ENCODE results near the gene ITGB1BP1.

The ITGB1BP1 gene

DNA sequence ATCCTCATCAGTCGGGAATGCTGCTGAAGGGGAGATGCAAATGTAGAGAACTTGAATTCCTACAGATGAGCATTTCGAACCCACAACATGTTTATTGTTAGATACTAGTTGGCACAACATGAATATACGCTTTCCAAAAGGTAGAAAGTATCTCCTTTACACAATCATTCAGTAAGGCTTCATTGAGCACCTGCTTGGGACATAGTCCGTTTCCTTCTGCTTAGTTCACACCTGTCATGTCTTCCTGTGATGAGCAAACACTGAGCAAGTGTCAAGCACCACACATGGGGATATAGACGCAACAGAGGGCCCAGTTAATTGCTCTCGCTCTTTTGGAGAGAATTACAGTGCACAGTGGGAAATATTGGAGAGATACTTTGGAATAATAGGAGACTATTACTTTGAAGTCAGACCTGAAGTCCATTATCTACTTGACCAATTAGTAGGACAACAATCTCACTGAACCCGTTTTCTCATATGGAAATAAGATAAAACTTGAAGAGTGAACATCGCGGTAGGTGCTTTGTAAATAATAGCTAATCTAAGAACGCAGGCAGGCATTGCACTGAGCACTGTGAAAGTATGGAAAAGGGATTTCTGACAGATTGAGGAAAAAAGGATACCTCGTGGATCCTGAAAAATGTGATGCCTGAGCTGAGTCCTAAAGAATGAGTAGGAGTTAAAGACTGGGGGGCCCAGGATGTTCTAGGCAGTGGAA, 1.3 kb upstream of the ITGB1BP1 start:
- Histone ChIP-seq H3K36me3 (ENCODE audit: control insufficient read depth, insufficient read depth, low read length) (peaks cover 14% of the 10 kb centered on the region), H3K9ac (ENCODE audit: low read length) (peak overlapping the region; percentile 93), H3K4me1 (ENCODE audit: control insufficient read depth, insufficient read depth, low read length) (peaks cover 20% of the 10 kb centered on the region), H3K27me3 (ENCODE audit: control insufficient read depth, insufficient read depth, low read length) (peaks cover 7% of the 10 kb centered on the region; the same call in 1 of the 2 replicates), H3K9me3 (ENCODE audit: control insufficient read depth, insufficient read depth, low read depth, low read length) (no peaks in the 10 kb centered on the region), H3K27ac (ENCODE audit: low read depth, low read length) (no peak overlapping the region), H3K4me3 (ENCODE audit: low read depth, low read length) (peak overlapping the region; percentile 98)

DNA sequence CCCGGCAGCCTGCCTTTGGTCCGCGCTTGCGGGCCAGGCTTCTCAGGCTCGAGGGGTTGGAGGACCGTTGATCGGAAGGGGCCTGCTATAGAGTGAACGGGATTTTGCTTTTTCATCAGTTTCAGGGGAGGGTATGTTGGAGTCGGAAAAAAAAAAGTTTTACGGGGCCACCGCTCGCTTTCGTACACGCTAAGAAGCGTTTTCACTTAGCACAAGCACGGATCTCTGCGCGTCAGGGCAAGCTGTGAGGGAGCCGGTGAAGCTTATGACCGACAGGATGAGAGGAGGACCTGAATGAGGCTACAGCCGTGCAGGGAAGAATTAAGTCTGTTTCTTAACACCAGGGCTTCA, 569 bp upstream of the ITGB1BP1 start:
- H3K4me1 ChIP-seq (ENCODE audit: control insufficient read depth, insufficient read depth, low read length), result peaks cover 20% of the 10 kb centered on the region
- peak overlapping the region; percentile 70 for H3K27ac ChIP-seq (ENCODE audit: low read depth, low read length)
- H3K4me3 ChIP-seq (ENCODE audit: low read depth, low read length), result peak overlapping the region; percentile 98
- H3K36me3 ChIP-seq (ENCODE audit: control insufficient read depth, insufficient read depth, low read length), result peaks cover 7% of the 10 kb centered on the region
- no peaks in the 10 kb centered on the region for H3K9me3 ChIP-seq (ENCODE audit: control insufficient read depth, insufficient read depth, low read depth, low read length)
- H3K27me3 ChIP-seq (ENCODE audit: control insufficient read depth, insufficient read depth, low read length), result peaks cover 7% of the 10 kb centered on the region; the same call in 1 of the 2 replicates
- peak overlapping the region; percentile 93 for H3K9ac ChIP-seq (ENCODE audit: low read length)

DNA sequence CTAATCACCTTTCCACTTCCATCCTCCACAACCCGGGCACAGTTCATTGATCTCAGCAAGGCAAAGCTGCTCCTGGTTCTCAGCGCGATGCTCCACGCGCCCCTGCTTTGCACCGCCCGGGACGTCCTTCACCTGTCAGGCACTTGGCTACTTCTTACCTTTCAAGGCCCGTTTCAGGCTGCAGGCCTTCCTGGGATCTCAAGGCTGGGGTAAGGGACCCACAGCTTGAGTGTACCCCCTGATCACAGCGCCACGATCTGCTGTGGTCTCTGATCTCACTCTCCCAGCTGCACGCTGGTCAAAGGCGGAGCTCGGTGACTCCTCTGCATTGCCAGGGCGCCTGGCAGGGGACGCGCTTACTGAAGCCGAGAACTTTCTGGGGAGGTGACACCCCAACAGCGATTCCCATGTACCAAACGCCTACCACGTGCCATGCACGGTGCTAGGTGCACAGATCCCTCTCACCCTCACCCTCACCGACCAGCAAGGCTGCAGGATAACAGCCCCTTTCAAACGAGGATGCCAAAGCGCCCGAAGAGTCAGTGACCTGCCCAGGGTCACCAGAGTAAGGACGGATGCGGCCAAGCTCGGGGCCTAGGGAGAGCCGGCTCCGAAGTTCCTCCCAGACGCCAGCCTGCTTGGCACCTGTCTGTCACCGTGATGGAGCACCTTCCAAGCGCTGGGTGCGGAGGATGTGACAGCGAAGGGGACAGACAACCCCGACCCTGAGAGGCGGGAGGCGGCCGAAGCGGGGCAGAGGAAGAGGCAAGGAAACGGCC, 818 bp downstream of the ITGB1BP1 start:
- Histone ChIP-seq H3K4me1 (ENCODE audit: control insufficient read depth, insufficient read depth, low read length) (peaks cover 20% of the 10 kb centered on the region), H3K4me3 (ENCODE audit: low read depth, low read length) (peak overlapping the region; percentile 98), H3K36me3 (ENCODE audit: control insufficient read depth, insufficient read depth, low read length) (peaks cover 2% of the 10 kb centered on the region; the same call in 1 of the 2 replicates), H3K9ac (ENCODE audit: low read length) (peak overlapping the region; percentile 62), H3K9me3 (ENCODE audit: control insufficient read depth, insufficient read depth, low read depth, low read length) (no peaks in the 10 kb centered on the region), H3K27me3 (ENCODE audit: control insufficient read depth, insufficient read depth, low read length) (peaks cover 7% of the 10 kb centered on the region; the same call in 1 of the 2 replicates), H3K27ac (ENCODE audit: low read depth, low read length) (no peak overlapping the region)

DNA sequence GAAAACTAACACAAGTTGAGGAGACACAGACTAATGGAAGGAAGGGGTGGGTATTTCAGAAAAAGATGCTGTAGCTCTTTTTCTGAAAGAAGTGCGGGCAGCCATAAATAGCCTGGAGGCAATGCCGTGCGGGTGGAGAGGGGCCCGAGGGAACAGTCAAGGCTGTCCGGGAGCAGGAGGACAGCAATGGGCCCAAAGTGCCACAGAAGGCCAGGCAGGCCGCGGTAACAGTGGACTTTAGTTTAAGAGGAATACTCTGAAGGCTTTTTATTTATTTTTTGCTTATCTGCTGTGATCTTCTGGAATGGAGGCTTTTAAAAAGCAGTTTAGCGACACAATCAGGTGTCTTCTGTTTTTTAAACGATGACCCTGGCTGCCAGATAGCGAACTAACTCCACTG, 2.8 kb downstream of the ITGB1BP1 start:
- no peak overlapping the region for H3K4me3 ChIP-seq (ENCODE audit: low read depth, low read length)
- H3K27me3 ChIP-seq (ENCODE audit: control insufficient read depth, insufficient read depth, low read length), result peaks cover 7% of the 10 kb centered on the region; the same call in 1 of the 2 replicates
- H3K9me3 ChIP-seq (ENCODE audit: control insufficient read depth, insufficient read depth, low read depth, low read length), result no peaks in the 10 kb centered on the region
- H3K27ac ChIP-seq (ENCODE audit: low read depth, low read length), result no peak overlapping the region
- no peak overlapping the region for H3K9ac ChIP-seq (ENCODE audit: low read length)
- H3K4me1 ChIP-seq (ENCODE audit: control insufficient read depth, insufficient read depth, low read length), result peaks cover 20% of the 10 kb centered on the region
- H3K36me3 ChIP-seq (ENCODE audit: control insufficient read depth, insufficient read depth, low read length), result peaks cover 3% of the 10 kb centered on the region

DNA sequence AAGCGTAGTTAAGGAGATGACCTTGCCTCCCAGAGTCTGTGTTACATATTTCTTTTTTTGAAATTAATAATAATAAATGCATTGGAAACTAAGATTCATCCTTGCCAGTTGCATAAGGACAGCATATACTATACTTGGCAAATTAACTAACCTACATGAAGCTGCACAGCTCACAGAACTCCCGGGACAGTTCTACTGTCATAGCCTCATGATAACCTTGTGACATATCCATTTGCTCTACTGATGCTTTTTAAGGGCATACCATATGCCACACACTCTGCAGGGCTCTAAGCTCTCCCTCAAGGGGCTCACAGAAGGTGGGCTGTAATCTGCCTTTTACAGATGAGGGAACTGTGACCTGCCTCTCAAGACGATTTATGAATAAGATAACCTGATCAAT, 3.8 kb downstream of the ITGB1BP1 start:
- peaks cover 7% of the 10 kb centered on the region; the same call in 1 of the 2 replicates for H3K27me3 ChIP-seq (ENCODE audit: control insufficient read depth, insufficient read depth, low read length)
- no peak overlapping the region for H3K27ac ChIP-seq (ENCODE audit: low read depth, low read length)
- H3K36me3 ChIP-seq (ENCODE audit: control insufficient read depth, insufficient read depth, low read length), result peaks cover 3% of the 10 kb centered on the region
- H3K4me3 ChIP-seq (ENCODE audit: low read depth, low read length), result no peak overlapping the region
- no peaks in the 10 kb centered on the region for H3K9me3 ChIP-seq (ENCODE audit: control insufficient read depth, insufficient read depth, low read depth, low read length)
- no peak overlapping the region for H3K9ac ChIP-seq (ENCODE audit: low read length)
- peaks cover 14% of the 10 kb centered on the region for H3K4me1 ChIP-seq (ENCODE audit: control insufficient read depth, insufficient read depth, low read length)

DNA sequence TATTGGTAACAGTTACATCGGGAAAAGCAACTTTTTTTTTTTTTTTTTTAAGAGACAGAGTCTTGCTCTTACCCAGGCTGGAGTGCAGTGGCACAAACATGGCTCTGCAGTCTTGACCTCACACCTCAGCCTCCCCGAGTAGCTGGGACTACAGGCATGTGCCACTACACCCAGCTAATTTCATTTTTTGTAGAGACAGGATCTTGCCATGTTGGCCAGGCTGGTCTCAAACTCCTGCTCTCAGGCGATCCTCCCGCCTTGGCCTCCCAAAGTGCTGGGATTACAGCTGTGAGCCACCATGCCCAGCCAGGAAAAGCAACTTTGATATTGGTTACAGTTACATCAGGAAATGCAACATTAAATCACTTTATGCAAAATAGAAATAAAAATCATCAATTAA, 4.6 kb downstream of the ITGB1BP1 start:
- Histone ChIP-seq H3K4me3 (ENCODE audit: low read depth, low read length) (no peak overlapping the region), H3K27ac (ENCODE audit: low read depth, low read length) (no peak overlapping the region), H3K4me1 (ENCODE audit: control insufficient read depth, insufficient read depth, low read length) (peaks cover 10% of the 10 kb centered on the region), H3K9me3 (ENCODE audit: control insufficient read depth, insufficient read depth, low read depth, low read length) (no peaks in the 10 kb centered on the region), H3K36me3 (ENCODE audit: control insufficient read depth, insufficient read depth, low read length) (peaks cover 3% of the 10 kb centered on the region), H3K9ac (ENCODE audit: low read length) (no peak overlapping the region), H3K27me3 (ENCODE audit: control insufficient read depth, insufficient read depth, low read length) (peaks cover 7% of the 10 kb centered on the region; the same call in 1 of the 2 replicates)

DNA sequence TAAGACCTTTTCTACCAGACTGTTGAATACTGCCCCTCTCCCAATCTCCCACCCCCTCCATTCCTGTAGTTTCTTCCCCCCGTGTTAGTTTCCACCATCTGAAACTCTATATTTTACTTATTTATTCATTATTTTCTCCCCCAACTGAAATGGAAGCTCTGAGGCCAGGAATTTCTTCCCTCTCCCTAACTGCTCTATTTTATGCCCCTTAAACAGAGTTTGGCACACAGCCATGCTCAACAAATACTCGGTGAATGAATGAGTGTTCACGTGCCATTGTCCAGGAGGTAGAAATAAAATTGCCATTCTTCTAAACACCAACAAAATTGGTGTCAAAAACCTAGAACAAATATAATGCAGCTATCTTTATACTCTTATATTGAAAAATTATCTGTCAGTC, 5.6 kb downstream of the ITGB1BP1 start:
- Histone ChIP-seq H3K9ac (ENCODE audit: low read length) (no peak overlapping the region), H3K27ac (ENCODE audit: low read depth, low read length) (no peak overlapping the region), H3K4me3 (ENCODE audit: low read depth, low read length) (no peak overlapping the region), H3K4me1 (ENCODE audit: control insufficient read depth, insufficient read depth, low read length) (peaks cover 10% of the 10 kb centered on the region), H3K27me3 (ENCODE audit: control insufficient read depth, insufficient read depth, low read length) (peaks cover 7% of the 10 kb centered on the region; the same call in 1 of the 2 replicates), H3K9me3 (ENCODE audit: control insufficient read depth, insufficient read depth, low read depth, low read length) (no peaks in the 10 kb centered on the region), H3K36me3 (ENCODE audit: control insufficient read depth, insufficient read depth, low read length) (peaks cover 3% of the 10 kb centered on the region)

DNA sequence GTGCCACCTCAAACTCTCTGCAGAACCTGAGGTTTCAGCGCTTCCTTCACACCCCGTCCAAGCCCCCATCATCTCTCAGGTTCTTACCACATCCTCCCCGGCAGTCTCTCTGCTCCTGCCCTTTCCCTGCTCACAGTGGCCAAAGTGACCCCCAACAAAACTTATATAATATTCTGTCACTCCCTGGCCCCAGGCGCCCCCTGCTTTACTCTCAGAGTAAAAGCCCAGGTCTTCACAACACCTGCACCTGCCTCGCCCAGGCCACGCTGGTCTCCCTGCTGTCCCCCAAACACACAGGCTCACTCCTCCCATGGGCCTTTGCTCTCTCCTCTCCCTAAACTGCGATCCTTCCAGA, 6.4 kb downstream of the ITGB1BP1 start:
- Histone ChIP-seq H3K36me3 (ENCODE audit: control insufficient read depth, insufficient read depth, low read length) (peaks cover 3% of the 10 kb centered on the region), H3K27ac (ENCODE audit: low read depth, low read length) (no peak overlapping the region), H3K27me3 (ENCODE audit: control insufficient read depth, insufficient read depth, low read length) (peaks cover 1% of the 10 kb centered on the region; the same call in 1 of the 2 replicates), H3K4me3 (ENCODE audit: low read depth, low read length) (no peak overlapping the region), H3K9ac (ENCODE audit: low read length) (no peak overlapping the region), H3K4me1 (ENCODE audit: control insufficient read depth, insufficient read depth, low read length) (peaks cover 3% of the 10 kb centered on the region), H3K9me3 (ENCODE audit: control insufficient read depth, insufficient read depth, low read depth, low read length) (no peaks in the 10 kb centered on the region)

DNA sequence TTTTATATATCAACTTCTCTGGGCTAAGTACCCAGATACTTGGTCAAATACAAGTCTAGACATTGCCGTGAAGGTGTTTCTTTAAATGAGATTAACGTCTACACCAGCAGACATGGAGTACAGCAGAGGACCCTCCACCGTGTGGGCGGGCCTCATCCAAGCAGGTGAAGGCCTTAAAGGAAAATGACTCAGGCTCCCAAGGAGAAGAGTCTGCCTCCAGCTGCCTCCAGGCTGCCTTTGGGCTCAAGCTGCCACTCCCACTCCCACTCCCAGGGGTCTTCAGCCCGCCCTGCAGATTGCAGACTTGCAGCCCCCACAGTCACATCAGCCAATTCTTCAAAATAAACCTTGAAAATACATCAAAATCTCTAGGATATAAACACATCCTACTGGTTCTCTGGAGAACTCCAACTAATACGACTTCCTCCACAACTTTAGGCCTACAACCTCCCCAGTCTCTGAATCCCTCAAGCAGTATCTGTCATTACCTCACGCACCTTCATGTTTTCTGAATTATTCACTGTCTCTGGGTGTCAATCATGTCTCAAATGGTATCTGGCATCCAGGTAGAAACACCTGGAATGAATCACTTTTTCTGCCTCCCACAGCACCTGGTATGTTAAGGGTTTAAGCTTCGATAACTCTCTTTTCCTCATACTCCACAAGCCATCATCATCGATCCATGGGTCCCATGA, 6.9 kb downstream of the ITGB1BP1 start:
- Histone ChIP-seq H3K27ac (ENCODE audit: low read depth, low read length) (no peak overlapping the region), H3K9ac (ENCODE audit: low read length) (no peak overlapping the region), H3K36me3 (ENCODE audit: control insufficient read depth, insufficient read depth, low read length) (peaks cover 3% of the 10 kb centered on the region)

DNA sequence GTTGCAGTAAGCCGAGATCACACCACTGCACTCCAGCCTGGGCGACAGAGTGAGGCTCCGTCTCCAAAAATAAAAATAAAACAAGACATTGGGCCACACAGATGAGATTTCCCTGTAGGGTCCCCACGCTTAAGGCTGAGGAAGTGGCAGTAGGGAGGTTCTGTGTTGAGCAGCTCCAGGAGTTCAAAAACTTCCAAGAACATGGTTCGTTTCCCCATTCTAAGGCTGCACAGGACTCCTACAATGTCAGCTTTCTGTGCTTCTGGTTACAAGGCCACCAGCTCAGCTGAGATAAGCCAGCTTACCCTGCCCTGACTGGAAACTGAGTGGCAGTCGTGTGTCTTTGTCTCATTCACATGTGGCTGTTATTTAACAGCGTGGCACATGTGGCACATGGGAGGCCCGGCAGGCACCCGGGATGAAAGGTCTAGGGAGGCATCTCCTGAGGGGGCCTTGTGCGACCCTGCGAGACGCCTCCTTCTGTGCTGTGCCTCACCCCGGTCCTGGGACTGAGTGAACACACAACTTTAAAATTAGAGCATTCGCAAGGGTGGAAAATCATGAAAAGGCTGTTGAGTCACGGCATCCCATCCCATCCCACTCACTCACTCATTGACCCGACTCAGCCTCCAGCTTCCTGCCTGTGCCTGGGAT, 7.7 kb downstream of the ITGB1BP1 start:
- Histone ChIP-seq H3K36me3 (ENCODE audit: control insufficient read depth, insufficient read depth, low read length) (peaks cover 3% of the 10 kb centered on the region), H3K9me3 (ENCODE audit: control insufficient read depth, insufficient read depth, low read depth, low read length) (no peaks in the 10 kb centered on the region), H3K4me1 (ENCODE audit: control insufficient read depth, insufficient read depth, low read length) (no peaks in the 10 kb centered on the region), H3K4me3 (ENCODE audit: low read depth, low read length) (no peak overlapping the region), H3K27ac (ENCODE audit: low read depth, low read length) (no peak overlapping the region), H3K9ac (ENCODE audit: low read length) (no peak overlapping the region), H3K27me3 (ENCODE audit: control insufficient read depth, insufficient read depth, low read length) (no peaks in the 10 kb centered on the region)

More for the DNA sequence above, 6.9 kb downstream of the ITGB1BP1 start:
- Histone ChIP-seq H3K4me1 (ENCODE audit: control insufficient read depth, insufficient read depth, low read length) (no peaks in the 10 kb centered on the region), H3K27me3 (ENCODE audit: control insufficient read depth, insufficient read depth, low read length) (no peaks in the 10 kb centered on the region), H3K9me3 (ENCODE audit: control insufficient read depth, insufficient read depth, low read depth, low read length) (no peaks in the 10 kb centered on the region), H3K4me3 (ENCODE audit: low read depth, low read length) (no peak overlapping the region)
